HS-5 (cell line): ENCODE data around the gene KDM4F.

Source experiments
- DNase-seq: peaks from one replicate; pipeline ENCODE4 v3.0.0-alpha.2; 2012; ENCODE audit warnings: low read depth

KDM4F gene

DNA sequence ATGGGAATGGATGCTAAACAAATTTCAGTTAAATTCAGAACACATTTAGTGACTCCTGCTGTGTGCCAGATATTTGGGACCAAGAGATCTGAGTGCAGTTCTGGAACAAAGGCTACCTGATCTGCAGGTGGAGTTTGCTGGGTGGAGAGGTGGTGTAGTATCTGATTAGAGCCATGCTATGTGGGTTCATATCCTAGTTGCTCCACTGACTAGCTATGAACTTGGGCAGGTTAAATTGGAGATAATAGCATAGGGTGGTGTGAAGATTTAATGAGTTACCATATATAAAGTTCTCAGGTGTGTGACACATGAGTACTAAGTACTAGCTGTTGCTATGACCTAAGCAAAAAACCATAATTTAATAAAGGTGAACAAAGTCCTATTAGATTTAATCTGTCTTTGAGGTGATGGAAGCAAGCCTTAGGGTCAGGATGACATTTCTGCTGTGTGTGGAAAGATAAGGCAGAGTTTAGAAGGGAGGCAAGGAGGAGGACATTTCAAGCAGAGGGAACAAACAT is 42.5 kb downstream of the KDM4F start:
- DNase-seq: no peak

DNA sequence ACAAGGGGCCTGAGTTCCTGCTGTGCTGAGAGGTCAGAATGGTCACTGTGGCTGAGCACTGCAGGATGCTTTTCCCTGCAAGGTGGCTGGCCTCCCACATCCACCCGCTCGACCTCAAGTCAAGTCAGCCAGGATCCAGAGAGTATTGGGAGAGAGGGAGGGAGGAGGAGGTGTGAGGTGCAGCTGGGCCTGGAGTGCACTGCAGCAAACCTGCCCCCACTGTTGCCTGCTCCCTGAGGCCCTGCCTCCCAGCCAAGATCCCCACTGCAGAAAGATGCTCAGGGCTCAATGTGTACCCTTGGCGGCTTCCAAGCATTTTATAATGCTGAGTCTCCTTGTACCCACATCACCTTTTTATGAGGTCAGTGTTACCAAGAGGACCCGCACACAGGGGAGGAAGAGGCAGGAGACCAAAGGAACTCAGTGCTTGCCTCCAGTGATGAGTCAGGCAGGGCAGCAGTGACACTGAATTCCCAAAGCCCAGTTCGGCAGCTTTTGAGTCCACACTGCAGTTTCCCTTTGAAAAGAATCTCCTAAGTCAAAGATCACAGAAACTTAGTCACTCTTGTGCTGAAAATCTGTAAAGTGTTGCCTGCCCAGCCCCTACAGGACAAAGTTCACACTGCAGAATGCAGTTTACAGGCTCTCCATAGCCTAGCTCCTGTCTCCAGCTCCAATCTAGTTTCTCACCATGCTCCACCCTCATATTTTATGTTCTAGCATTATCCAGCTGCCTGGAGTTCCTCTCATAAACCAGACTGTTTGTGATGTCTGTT is 43.5 kb downstream of the KDM4F start:
- DNase-seq: peak; percentile 42

DNA sequence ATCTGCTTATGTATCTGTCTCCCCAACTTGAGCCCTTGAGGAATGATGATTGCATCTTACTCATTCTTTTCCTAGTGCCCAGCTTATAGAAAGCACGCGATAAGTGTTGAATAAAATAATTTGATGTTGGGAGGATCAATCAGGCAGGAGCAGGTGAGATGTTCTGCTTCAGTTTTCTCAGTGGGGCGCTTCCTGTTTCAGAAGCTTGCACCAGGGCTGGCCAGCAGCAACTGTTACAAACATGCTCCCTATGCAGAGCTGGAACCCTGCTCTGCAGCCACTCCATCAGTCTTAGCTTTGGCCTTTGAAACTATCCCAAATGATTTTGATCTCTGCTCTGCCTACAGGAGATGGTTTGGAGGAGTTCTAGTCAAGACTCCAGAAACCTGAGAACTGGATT is 44.3 kb downstream of the KDM4F start:
- no peak for DNase-seq

DNA sequence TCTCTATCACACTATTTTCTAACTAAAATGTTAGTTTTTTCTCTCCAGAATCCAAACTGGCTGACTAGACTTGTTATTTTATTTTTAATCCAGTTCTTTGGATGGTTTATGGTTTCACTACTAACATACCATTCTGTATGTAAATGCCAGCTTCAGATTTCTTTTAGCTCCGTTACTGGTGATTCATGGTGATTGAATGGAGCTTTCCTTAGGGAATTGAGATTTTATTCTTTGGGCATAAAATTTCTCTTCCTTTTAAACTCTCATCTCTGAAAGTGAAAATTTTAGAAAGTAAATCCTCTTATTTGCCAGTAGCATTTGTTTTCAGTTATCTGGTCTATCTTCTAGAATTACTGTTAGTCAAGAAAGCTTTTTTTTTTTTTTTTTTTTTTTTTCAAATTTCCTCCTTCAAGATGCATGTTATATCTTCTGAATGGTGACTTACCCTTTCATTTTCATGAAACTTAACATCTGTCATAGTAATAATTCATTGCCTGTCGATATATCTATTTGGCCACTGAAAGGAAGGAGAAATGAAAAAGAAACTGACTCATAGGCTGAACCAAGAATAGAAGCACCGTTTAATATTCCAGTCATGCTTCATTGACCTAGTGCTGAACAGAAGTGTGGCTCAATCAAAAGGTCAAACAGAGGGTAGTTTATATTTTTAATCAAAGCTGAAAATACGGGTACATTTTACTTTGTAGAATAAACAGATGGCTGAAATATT is 46.8 kb downstream of the KDM4F start:
- DNase-seq: peak; percentile 32

DNA sequence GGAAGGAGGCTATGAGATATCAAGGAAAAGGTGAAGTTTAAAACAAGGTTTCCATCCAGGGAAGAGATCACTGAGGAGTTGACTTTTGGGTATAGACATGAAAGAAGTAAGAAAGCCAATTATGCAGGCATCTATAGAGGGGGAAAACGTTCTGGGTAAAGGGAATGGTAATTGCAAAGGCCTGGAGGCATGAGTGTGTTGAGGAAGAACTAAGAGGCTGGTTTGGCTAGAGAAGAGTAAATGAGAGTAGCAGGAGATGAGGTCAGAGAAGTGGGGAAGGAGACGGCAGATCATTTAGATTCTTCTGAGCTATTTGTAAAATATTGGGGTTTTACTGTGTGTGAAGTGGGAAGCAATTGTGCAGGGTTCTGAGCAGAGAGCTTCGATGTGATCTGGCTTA is 48.0 kb downstream of the KDM4F start:
- no peak for DNase-seq

DNA sequence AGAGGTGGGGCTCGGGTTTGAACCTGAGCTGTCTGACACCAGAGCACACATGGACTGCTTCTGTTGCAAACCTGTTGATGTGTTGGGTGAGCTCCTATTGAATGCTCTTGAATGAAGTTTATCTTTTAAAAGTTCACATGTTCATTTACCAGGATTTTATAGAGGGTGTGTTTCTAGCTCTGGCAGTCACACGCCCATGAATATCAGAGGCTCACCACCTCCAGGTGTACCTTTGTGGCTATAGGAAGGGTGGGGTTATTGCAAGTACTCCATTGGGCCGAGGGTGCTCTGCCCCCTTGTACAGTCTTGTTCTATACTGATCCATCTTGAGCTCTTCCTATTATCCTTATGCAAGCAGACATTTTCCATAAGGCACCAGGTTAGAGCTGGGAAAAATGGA is 49.6 kb downstream of the KDM4F start:
- no peak for DNase-seq

DNA sequence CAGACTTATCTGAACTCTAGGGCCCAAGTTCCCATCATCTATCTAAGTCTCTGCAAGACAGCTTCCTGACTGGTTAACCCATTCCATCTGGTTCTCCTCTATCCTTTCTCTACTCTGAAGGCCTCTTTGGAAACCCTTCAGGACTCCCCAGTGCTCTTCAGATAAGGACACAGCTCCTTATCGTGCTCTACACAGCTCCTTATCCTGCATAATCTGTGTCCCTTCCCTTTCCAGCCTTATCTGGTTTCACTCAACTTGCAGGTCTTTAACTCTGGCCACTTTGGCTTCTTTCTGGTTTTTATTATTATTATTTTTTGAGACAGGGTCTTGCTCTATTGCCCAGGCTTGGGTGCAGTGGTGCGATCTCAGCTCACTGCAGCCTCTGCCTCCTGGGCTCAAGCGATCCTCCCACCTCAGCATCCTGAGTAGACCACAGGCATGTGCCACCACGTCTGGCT is 51.0 kb downstream of the KDM4F start:
- no peak for DNase-seq
